ENCODE results near the gene HOXA9. TPM values are rescaled to one million over a fixed set of nuclear protein-coding genes. Genes with fewer than 3 reads are reported as not detected.

HOXA9 gene
- total RNA-seq, 1 experiment from 2014 or later, result 91.0 TPM

DNA sequence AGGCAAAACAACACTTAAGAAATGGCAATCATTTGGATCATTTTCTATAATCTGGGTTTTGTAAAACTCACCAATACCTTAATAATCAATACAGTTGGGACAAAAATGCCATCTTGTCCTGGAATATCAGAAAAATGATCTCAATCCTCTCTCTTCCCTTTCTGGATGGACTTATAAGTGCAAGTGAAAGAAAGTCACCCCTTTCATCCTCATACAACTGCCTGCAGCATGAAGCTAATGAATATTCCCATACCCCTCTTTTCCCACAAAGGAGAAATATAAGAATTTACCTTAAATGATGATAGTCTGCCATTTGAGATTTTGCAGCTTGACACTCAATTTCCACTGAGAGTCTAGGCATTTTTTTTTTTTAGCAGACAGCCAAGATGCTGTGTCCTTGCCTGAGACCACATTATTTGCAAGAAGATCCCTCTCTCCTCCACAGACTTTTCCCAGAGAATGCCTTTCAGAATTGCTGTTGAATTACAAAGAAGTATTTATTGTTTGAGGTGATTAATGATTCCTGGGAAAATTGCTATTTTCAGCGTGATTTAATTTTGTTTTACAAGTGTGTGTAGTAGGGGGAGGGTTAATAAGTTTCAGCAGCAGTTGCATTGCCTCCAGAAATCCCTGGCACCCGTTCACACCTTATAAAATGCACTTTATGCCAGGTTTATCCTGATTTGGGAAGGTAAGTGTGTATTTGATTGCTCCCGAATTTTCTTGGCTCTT is 38.6 kb downstream of the HOXA9 start:
- H2AFZ ChIP-seq (ENCODE audit: low read depth, low read length, poor library complexity, severe bottlenecking), result no peak overlapping the region
- POLR2A ChIA-PET, result no interaction called here

DNA sequence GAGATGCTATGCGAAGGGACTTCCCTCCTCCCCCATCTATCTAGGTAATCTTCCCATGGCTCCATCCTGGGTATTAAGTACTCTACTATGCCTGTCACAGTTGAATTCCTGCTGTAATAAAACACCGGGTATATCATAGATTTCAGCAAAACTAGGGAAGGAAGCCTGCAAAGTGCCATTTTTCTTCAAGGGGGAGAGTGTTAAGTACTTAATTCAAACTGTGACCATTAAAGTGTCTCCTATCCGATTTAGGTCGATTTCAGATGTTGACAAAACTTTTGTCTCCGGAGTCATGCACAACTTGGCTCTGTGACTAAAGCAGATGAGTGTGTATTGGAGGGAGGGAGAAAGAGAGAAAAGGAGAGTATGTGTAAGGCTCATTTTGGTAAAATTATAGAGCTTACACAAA is 39.3 kb downstream of the HOXA9 start:
- no peak for ATAC-seq
- ChIA-PET RAD21 (ENCODE audit: low non-redundant PET in 1 of 2, low total read pairs in 2 of 2, uncharacterized antibody in 2 of 2, unreplicated experiment in 2 of 2) (no interaction called here), POLR2A (no interaction called here), CTCF (no interaction called here)
- Histone ChIP-seq H3K9me3 (ENCODE audit: control insufficient read depth in 1 of 2, insufficient read depth in 1 of 2, low read depth in 1 of 2, low read length in 2 of 2) (no peaks in the 10 kb centered on the region), H3K36me3 (ENCODE audit: control insufficient read depth in 1 of 2, insufficient read depth in 2 of 2, low read length in 2 of 2) (no peaks in the 10 kb centered on the region), H3K4me3 (replicated peaks in 1 of 2; ENCODE audit: low read depth in 1 of 2, low read length in 2 of 2) (no peak overlapping the region), H3K79me2 (ENCODE audit: insufficient read depth, low read length) (no peaks in the 10 kb centered on the region), H3K4me1 (ENCODE audit: control insufficient read depth in 1 of 2, insufficient read depth in 2 of 2, low read length in 2 of 2) (peaks cover 22 to 67% of the 10 kb centered on the region in 2 experiments), H4K20me1 (ENCODE audit: insufficient read depth) (no peaks in the 10 kb centered on the region), H3K4me2 (ENCODE audit: low read length) (no peak overlapping the region), H3K27me3 (ENCODE audit: insufficient read depth, low read length) (peaks cover 32% of the 10 kb centered on the region), H3K27ac (ENCODE audit: low read depth, low read length) (no peak overlapping the region), H3K9me2 (ENCODE audit: insufficient read depth) (no peaks in the 10 kb centered on the region), H3K9ac (ENCODE audit: low read length) (no peak overlapping the region), H2AFZ (ENCODE audit: low read depth, low read length, poor library complexity, severe bottlenecking) (no peak overlapping the region)
- TF ChIP-seq EZH2phosphoT487 (IDR thresholded peaks at IDR 0.05; ENCODE audit: borderline replicate concordance) (no peak), EZH2 (IDR thresholded peaks at IDR 0.05) (no peak)
- intact Hi-C loops (cut with micrococcal nuclease), result no loop called here
- DNase-seq (ENCODE audit: low read depth, low spot score), result no peak
- no TSS peak for BruUV-seq (replicated peaks)

More for the DNA sequence above, 38.6 kb downstream of the HOXA9 start:
- Histone ChIP-seq H3K27ac (ENCODE audit: low read depth, low read length) (no peak overlapping the region), H3K4me3 (replicated peaks in 1 of 2; ENCODE audit: low read depth in 1 of 2, low read length in 2 of 2) (no peak overlapping the region), H3K4me1 (ENCODE audit: control insufficient read depth in 1 of 2, insufficient read depth in 2 of 2, low read length in 2 of 2) (peaks cover 26 to 70% of the 10 kb centered on the region in 2 experiments), H3K9me3 (ENCODE audit: control insufficient read depth in 1 of 2, insufficient read depth in 1 of 2, low read depth in 1 of 2, low read length in 2 of 2) (no peaks in the 10 kb centered on the region), H3K9me2 (ENCODE audit: insufficient read depth) (no peaks in the 10 kb centered on the region), H3K9ac (ENCODE audit: low read length) (no peak overlapping the region), H3K36me3 (ENCODE audit: control insufficient read depth in 1 of 2, insufficient read depth in 2 of 2, low read length in 2 of 2) (no peaks in the 10 kb centered on the region), H3K27me3 (ENCODE audit: insufficient read depth, low read length) (peaks cover 32% of the 10 kb centered on the region), H3K4me2 (ENCODE audit: low read length) (no peak overlapping the region), H3K79me2 (ENCODE audit: insufficient read depth, low read length) (no peaks in the 10 kb centered on the region), H4K20me1 (ENCODE audit: insufficient read depth) (no peaks in the 10 kb centered on the region)
- intact Hi-C loops (cut with micrococcal nuclease), result no loop called here
- CTCF ChIA-PET, result no interaction called here
- no TSS peak for BruUV-seq (replicated peaks)
- ATAC-seq (no peak), DNase-seq (ENCODE audit: low read depth, low spot score) (no peak)
- RAD21 ChIA-PET (ENCODE audit: low non-redundant PET in 1 of 2, low total read pairs in 2 of 2, uncharacterized antibody in 2 of 2, unreplicated experiment in 2 of 2), result no interaction called here
- no peak for TF ChIP-seq POLR2AphosphoS5 (IDR thresholded peaks at IDR 0.05; ENCODE audit: low read depth, low read length)
- TF ChIP-seq, protein P1, sequence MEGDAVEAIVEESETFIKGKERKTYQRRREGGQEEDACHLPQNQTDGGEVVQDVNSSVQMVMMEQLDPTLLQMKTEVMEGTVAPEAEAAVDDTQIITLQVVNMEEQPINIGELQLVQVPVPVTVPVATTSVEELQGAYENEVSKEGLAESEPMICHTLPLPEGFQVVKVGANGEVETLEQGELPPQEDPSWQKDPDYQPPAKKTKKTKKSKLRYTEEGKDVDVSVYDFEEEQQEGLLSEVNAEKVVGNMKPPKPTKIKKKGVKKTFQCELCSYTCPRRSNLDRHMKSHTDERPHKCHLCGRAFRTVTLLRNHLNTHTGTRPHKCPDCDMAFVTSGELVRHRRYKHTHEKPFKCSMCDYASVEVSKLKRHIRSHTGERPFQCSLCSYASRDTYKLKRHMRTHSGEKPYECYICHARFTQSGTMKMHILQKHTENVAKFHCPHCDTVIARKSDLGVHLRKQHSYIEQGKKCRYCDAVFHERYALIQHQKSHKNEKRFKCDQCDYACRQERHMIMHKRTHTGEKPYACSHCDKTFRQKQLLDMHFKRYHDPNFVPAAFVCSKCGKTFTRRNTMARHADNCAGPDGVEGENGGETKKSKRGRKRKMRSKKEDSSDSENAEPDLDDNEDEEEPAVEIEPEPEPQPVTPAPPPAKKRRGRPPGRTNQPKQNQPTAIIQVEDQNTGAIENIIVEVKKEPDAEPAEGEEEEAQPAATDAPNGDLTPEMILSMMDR (IDR thresholded peaks at IDR 0.05 in 2 of 3, conservative IDR thresholded peaks at IDR 0.05 in 1 of 3; ENCODE audit: borderline replicate concordance in 1 of 3, insufficient read depth in 1 of 3, low read depth in 2 of 3, low read length in 2 of 3), result no peak
- TF ChIP-seq RAD21 (IDR thresholded peaks at IDR 0.05; ENCODE audit: low read depth), result no peak
- TF ChIP-seq, protein P2, sequence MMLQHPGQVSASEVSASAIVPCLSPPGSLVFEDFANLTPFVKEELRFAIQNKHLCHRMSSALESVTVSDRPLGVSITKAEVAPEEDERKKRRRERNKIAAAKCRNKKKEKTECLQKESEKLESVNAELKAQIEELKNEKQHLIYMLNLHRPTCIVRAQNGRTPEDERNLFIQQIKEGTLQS (IDR thresholded peaks at IDR 0.05), result no peak
- TF ChIP-seq SP1 (IDR thresholded peaks at IDR 0.05; ENCODE audit: low read depth), result no peak
- TF ChIP-seq SRF (IDR thresholded peaks at IDR 0.05; ENCODE audit: low read depth), result no peak
